ENCODE results near the gene KLHL5.

GRCh38 chr4:39102297-39102696 is 40.3 kb downstream of the KLHL5 start:
- TF ChIP-seq JUN (IDR thresholded peaks at IDR 0.05) = no peak
- TF ChIP-seq CTCF (IDR thresholded peaks at IDR 0.05) = no peak
- TF ChIP-seq CEBPB (IDR thresholded peaks at IDR 0.05) = no peak
- no peak for TF ChIP-seq REST (IDR thresholded peaks at IDR 0.05)
- no peak for TF ChIP-seq POLR2A (IDR thresholded peaks at IDR 0.05; ENCODE audit: low read length)
- TF ChIP-seq EP300 (IDR thresholded peaks at IDR 0.05) = no peak
- TF ChIP-seq CHD4 (IDR thresholded peaks at IDR 0.05; ENCODE audit: borderline replicate concordance) = no peak
- no peak for TF ChIP-seq BCL3 (IDR thresholded peaks at IDR 0.05)
- TF ChIP-seq HDAC2 (IDR thresholded peaks at IDR 0.05) = no peak
- TF ChIP-seq HMGXB4 (CRISPR knock-in tag; IDR thresholded peaks at IDR 0.05; ENCODE audit: borderline replicate concordance) = no peak
- TF ChIP-seq SMC3 (IDR thresholded peaks at IDR 0.05) = no peak

Measured in A549 (cell line).